Calu3 (cell line): ENCODE results near the gene TNFSF13B. TPM values are rescaled to one million over a fixed set of nuclear protein-coding genes. Genes with fewer than 3 reads are reported as not detected.

Experiments used
- BruUV-seq: library from RNA; stranded (reverse); fragments of 400-500 nt; replicated peaks from 2 replicates; lab custom pipeline; 2021; lab: Mats Ljungman, UMichigan
- CTCF ChIA-PET: fragments of 300-600 bp; sonication (Branson Sonifier 250); formaldehyde crosslinking; loops from one replicate; lab custom pipeline; 2022; ENCODE audit warnings: antibody characterized with exemption; lab: Charles Lee
- DNase-seq: peaks from one replicate; pipeline ENCODE4 v3.0.0; 2022
- H3K27ac Mint-ChIP-seq: one replicate; pipeline ENCODE4 v1.8.0; 2022; ENCODE audit warnings: mixed read lengths; ENCODE audit not compliant: unreplicated experiment
- H3K27me3 Mint-ChIP-seq: one replicate; pipeline ENCODE4 v1.8.0; 2022; ENCODE audit warnings: mixed read lengths; ENCODE audit not compliant: unreplicated experiment
- H3K36me3 Mint-ChIP-seq: one replicate; pipeline ENCODE4 v1.8.0; 2022; ENCODE audit warnings: mild to moderate bottlenecking, moderate library complexity, mixed read lengths; ENCODE audit not compliant: insufficient read depth, unreplicated experiment
- H3K4me1 Mint-ChIP-seq: one replicate; pipeline ENCODE4 v1.8.0; 2022; ENCODE audit warnings: mild to moderate bottlenecking, low read depth, mixed read lengths; ENCODE audit not compliant: unreplicated experiment
- H3K4me3 Mint-ChIP-seq: one replicate; pipeline ENCODE4 v1.8.0; 2022; ENCODE audit warnings: mild to moderate bottlenecking, low read depth, moderate library complexity, mixed read lengths; ENCODE audit not compliant: unreplicated experiment
- H3K9me3 Mint-ChIP-seq: one replicate; pipeline ENCODE4 v1.8.0; 2022; ENCODE audit warnings: low read depth, mixed read lengths; ENCODE audit not compliant: unreplicated experiment
- CTCF ChIP-seq: fragments of 200-600 bp; IDR thresholded peaks from one replicate; pipeline ENCODE4 v1.8.0; 2022; ENCODE audit warnings: antibody characterized with exemption; ENCODE audit not compliant: unreplicated experiment
- intact Hi-C: fragments of 100-400 bp; cut with micrococcal nuclease; formaldehyde crosslinking; loops from one replicate; pipeline ENCODE4 v1.10.0; 2022; ENCODE audit not compliant: unreplicated experiment
- total RNA-seq: library from RNA; stranded (reverse); gene quantifications from 2 replicates; pipeline ENCODE4 v1.2.3, GENCODE V29; 2022

The TNFSF13B gene
- total RNA-seq, 1 experiment from 2014 or later: 0.97 TPM

- no peaks in the 10 kb centered on the region for H3K27me3 Mint-ChIP-seq
- CTCF ChIA-PET: no interaction called here
- no peak overlapping the region for H3K27ac Mint-ChIP-seq
- no peaks in the 10 kb centered on the region for H3K36me3 Mint-ChIP-seq
- peaks cover 11% of the 10 kb centered on the region for H3K4me1 Mint-ChIP-seq
- no peak overlapping the region for H3K4me3 Mint-ChIP-seq
- BruUV-seq: no TSS peak
- no peak for TF ChIP-seq CTCF
- intact Hi-C loops: no loop called here
- peaks cover 2% of the 10 kb centered on the region for H3K9me3 Mint-ChIP-seq
- DNase-seq: no peak
Measured at GRCh38 chr13:108357228-108357627, 87.7 kb downstream of the TNFSF13B start.

Other genes starting within 250 kb of the TNFSF13B start
- gene LIG4, start 54.2 kb upstream of the TNFSF13B start, total RNA-seq: 2.7 and 3.1 TPM in 2 replicates
- 3.2 and 3.4 TPM in 2 replicates for gene ABHD13, start 51.3 kb upstream of the TNFSF13B start, total RNA-seq